ENCODE measurements around the gene TMEM185B.

DNA sequence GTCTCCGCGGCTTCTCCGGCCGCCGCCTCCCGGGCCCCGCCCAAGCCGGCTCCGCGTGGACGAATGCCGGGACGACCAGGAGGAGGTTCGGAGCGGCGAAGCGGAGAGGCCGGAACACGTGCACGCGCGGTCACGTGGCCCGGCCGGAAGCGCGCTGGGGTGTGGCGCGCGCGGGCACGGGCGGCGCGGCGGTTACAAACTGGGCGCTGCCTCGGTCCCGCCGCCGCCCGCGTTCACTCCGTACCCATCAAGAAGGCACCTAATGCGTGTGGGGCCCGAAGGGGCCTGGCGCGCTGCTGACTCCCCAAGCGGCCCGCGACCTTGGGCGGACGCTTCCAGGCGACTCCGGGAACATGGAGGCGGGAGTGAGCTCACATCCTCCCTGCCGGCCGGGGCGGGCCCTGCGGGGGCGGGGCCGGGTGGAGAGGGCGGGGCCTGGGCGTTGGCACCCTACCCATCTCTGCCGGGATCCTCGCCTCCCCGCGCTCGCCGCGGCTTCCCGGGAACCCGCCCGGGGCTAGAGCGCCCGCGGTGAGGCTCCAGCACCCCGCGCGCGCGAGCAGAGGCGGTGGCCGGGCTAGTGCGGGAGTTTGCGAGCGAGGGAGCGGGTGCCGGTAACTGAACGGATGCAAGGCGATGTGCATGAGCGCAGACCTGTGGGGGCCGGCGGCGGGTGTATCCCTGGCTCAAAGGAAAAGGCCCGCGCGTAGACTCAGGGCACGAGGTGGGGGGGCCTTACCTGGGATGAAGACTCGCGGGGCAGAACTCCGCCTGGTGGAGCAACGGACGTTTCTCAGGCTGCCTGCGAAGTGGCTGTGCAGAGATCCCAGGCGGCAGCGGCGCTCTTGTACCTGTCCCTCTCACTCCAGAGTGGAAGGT is at the start of gene TMEM185B:
- peak; percentile 64 to 68 for TF ChIP-seq POLR2A (IDR thresholded peaks at IDR 0.05)
- TF ChIP-seq, protein P1, sequence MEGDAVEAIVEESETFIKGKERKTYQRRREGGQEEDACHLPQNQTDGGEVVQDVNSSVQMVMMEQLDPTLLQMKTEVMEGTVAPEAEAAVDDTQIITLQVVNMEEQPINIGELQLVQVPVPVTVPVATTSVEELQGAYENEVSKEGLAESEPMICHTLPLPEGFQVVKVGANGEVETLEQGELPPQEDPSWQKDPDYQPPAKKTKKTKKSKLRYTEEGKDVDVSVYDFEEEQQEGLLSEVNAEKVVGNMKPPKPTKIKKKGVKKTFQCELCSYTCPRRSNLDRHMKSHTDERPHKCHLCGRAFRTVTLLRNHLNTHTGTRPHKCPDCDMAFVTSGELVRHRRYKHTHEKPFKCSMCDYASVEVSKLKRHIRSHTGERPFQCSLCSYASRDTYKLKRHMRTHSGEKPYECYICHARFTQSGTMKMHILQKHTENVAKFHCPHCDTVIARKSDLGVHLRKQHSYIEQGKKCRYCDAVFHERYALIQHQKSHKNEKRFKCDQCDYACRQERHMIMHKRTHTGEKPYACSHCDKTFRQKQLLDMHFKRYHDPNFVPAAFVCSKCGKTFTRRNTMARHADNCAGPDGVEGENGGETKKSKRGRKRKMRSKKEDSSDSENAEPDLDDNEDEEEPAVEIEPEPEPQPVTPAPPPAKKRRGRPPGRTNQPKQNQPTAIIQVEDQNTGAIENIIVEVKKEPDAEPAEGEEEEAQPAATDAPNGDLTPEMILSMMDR (IDR thresholded peaks at IDR 0.05): peak in 4 of 6 experiments; percentile 15 to 52 (median 49)
